IMR-90 (cell line): ENCODE measurements around the gene ORM1. TPM values are rescaled to one million over a fixed set of nuclear protein-coding genes. Genes with fewer than 3 reads are reported as not detected.
A peak's percentile ranks its signal among the peaks of the same experiment; 100 is the strongest.

ENCODE experiments used
- ATAC-seq: fragments of 200-7000 bp; cut with Tn5 transposase; 2 replicates; pipeline ENCODE4 v1.9.1; 2020; ENCODE audit warnings: low read depth, mild to moderate bottlenecking, moderate library complexity
- BruUV-seq: library from RNA; stranded (reverse); fragments of 400-500 nt; replicated peaks from 2 replicates; lab custom pipeline; 2021; lab: Mats Ljungman, UMichigan
- CTCF ChIA-PET: fragments of 300-600 bp; formaldehyde crosslinking; extraction: SDS; loops from one replicate; lab custom pipeline; 2021; ENCODE audit warnings: antibody characterized with exemption; lab: Yijun Ruan, JAX
- POLR2A ChIA-PET: fragments of 300-600 bp; sonication (Branson Sonifier 250); formaldehyde crosslinking; loops from one replicate; lab custom pipeline; 2022; ENCODE audit warnings: antibody characterized with exemption; ENCODE audit not compliant: unreplicated experiment; lab: Charles Lee
- DNase-seq: peaks from one replicate; pipeline ENCODE4 v3.0.0; 2013
- H2AFZ ChIP-seq: replicated peaks from 2 replicates; pipeline ENCODE3; 2013; ENCODE audit warnings: low read length, mild to moderate bottlenecking; ENCODE audit not compliant: poor library complexity
- H2AK5ac ChIP-seq: 2 replicates; pipeline ENCODE4 v1.6.1; 2013; ENCODE audit warnings: low read depth, low read length, inconsistent platforms
- H2AK9ac ChIP-seq: replicated peaks from 2 replicates; pipeline ENCODE3; 2013; ENCODE audit warnings: mild to moderate bottlenecking, low read depth, low read length, moderate library complexity; ENCODE audit not compliant: poor library complexity
- H2BK120ac ChIP-seq: 2 replicates; pipeline ENCODE4 v1.6.1; 2013; ENCODE audit warnings: low read depth, low read length, inconsistent platforms
- H2BK15ac ChIP-seq: 3 replicates; pipeline ENCODE4 v1.6.1; 2013; ENCODE audit warnings: low read depth, low read length, inconsistent platforms
- H2BK20ac ChIP-seq: 2 replicates; pipeline ENCODE4 v1.6.1; 2013; ENCODE audit warnings: low read depth, mild to moderate bottlenecking, inconsistent platforms, low read length, moderate library complexity
- H2BK5ac ChIP-seq: 2 replicates; pipeline ENCODE4 v1.6.1; 2013; ENCODE audit warnings: mild to moderate bottlenecking, low read depth, low read length, inconsistent platforms; ENCODE audit not compliant: poor library complexity, severe bottlenecking
- H3K14ac ChIP-seq: replicated peaks from 2 replicates; pipeline ENCODE4 v1.6.1; 2013; ENCODE audit warnings: low read depth, low read length, inconsistent platforms
- H3K18ac ChIP-seq: 2 replicates; pipeline ENCODE4 v1.6.1; 2013; ENCODE audit warnings: low read depth, low read length, control low read depth
- H3K23ac ChIP-seq: 2 replicates; pipeline ENCODE4 v1.6.1; 2013; ENCODE audit warnings: low read depth, low read length, inconsistent platforms
- H3K27ac ChIP-seq: 2 replicates; pipeline ENCODE4 v1.5.1; 2013; ENCODE audit warnings: mild to moderate bottlenecking, control low read depth, low read length; ENCODE audit not compliant: insufficient read depth
- H3K27me3 ChIP-seq: 2 replicates; pipeline ENCODE4 v1.6.1; 2013; ENCODE audit warnings: low read length; ENCODE audit not compliant: control insufficient read depth, insufficient read depth
- H3K36me3 ChIP-seq: 2 replicates; pipeline ENCODE4 v1.6.1; 2013; ENCODE audit warnings: low read length, mixed read lengths; ENCODE audit not compliant: control insufficient read depth, insufficient read depth
- H3K4ac ChIP-seq: 2 replicates; pipeline ENCODE4 v1.6.1; 2013; ENCODE audit warnings: low read depth, low read length, inconsistent platforms
- H3K4me1 ChIP-seq: 2 replicates; pipeline ENCODE4 v1.6.1; 2013; ENCODE audit warnings: low read length, mixed read lengths; ENCODE audit not compliant: control insufficient read depth, insufficient read depth
- H3K4me2 ChIP-seq: 2 replicates; pipeline ENCODE4 v1.6.1; 2013; ENCODE audit warnings: low read depth, mild to moderate bottlenecking, control low read depth, low read length, moderate library complexity
- H3K4me3 ChIP-seq: 2 replicates; pipeline ENCODE4 v1.5.1; 2013; ENCODE audit warnings: low read depth, mild to moderate bottlenecking, control low read depth, low read length, moderate library complexity; ENCODE audit not compliant: insufficient read depth
- H3K56ac ChIP-seq: 2 replicates; pipeline ENCODE4 v1.6.1; 2013; ENCODE audit warnings: low read length, inconsistent platforms; ENCODE audit not compliant: insufficient read depth; ENCODE audit errors: extremely low read depth
- H3K79me1 ChIP-seq, 2 experiments: 2 replicates each; pipeline ENCODE4 v1.6.1; 2013; ENCODE audit warnings: low read length in 2 of 2, inconsistent platforms in 1 of 2, low read depth in 1 of 2
- H3K9ac ChIP-seq: 2 replicates; pipeline ENCODE4 v1.6.1; 2013; ENCODE audit warnings: low read depth, low read length, control low read depth
- H3K9me1 ChIP-seq: 2 replicates; pipeline ENCODE4 v1.6.1; 2013; ENCODE audit warnings: low read length, inconsistent platforms; ENCODE audit not compliant: insufficient read depth
- H3K9me3 ChIP-seq: 2 replicates; pipeline ENCODE4 v1.6.1; 2013; ENCODE audit warnings: low read length; ENCODE audit not compliant: control insufficient read depth, insufficient read depth
- H4K20me1 ChIP-seq: 2 replicates; pipeline ENCODE4 v1.6.1; 2013; ENCODE audit warnings: low read length, inconsistent platforms; ENCODE audit not compliant: insufficient read depth
- H4K5ac ChIP-seq: 2 replicates; pipeline ENCODE4 v1.6.1; 2013; ENCODE audit warnings: mild to moderate bottlenecking, low read depth, low read length, control low read depth
- H4K8ac ChIP-seq, 2 experiments: 2 replicates each; pipeline ENCODE4 v1.6.1; 2013; ENCODE audit warnings: low read depth in 2 of 2, low read length in 2 of 2, control low read depth in 1 of 2, inconsistent platforms in 1 of 2
- H4K91ac ChIP-seq: 2 replicates; pipeline ENCODE4 v1.6.1; 2013; ENCODE audit warnings: low read depth, low read length, inconsistent platforms; ENCODE audit not compliant: insufficient read depth
- BHLHE40 ChIP-seq: fragments of 150-350 bp; IDR thresholded peaks from 2 replicates; pipeline ENCODE4 v1.6.1; 2016; ENCODE audit warnings: mild to moderate bottlenecking, low read depth, low read length
- CHD1 ChIP-seq: IDR thresholded peaks from 2 replicates; pipeline ENCODE4 v1.6.1; 2012; ENCODE audit warnings: low read depth, low read length, improper control_type of control experiment
- ELK1 ChIP-seq: fragments of 150-350 bp; IDR thresholded peaks from 2 replicates; pipeline ENCODE4 v1.6.1; 2016; ENCODE audit warnings: low read depth, mild to moderate bottlenecking, low read length, moderate library complexity, borderline replicate concordance
- FOS ChIP-seq: fragments of 150-350 bp; IDR thresholded peaks from 2 replicates; pipeline ENCODE4 v1.6.1; 2016; ENCODE audit warnings: low read depth, low read length
- MAZ ChIP-seq: IDR thresholded peaks from 2 replicates; pipeline ENCODE4 v1.6.1; 2012; ENCODE audit warnings: low read depth, mild to moderate bottlenecking, low read length, improper control_type of control experiment, moderate library complexity, borderline replicate concordance
- MXI1 ChIP-seq: IDR thresholded peaks from 2 replicates; pipeline ENCODE4 v1.6.1; 2012; ENCODE audit warnings: low read depth, mild to moderate bottlenecking, low read length, moderate library complexity, borderline replicate concordance
- POLR2A ChIP-seq: IDR thresholded peaks from 2 replicates; pipeline ENCODE4 v1.6.1; 2012; ENCODE audit warnings: mild to moderate bottlenecking, low read depth, low read length
- RAD21 ChIP-seq: IDR thresholded peaks from 2 replicates; pipeline ENCODE4 v1.6.1; 2012; ENCODE audit warnings: low read length, improper control_type of control experiment
- RCOR1 ChIP-seq: IDR thresholded peaks from 2 replicates; pipeline ENCODE4 v1.6.1; 2012; ENCODE audit warnings: mild to moderate bottlenecking, low read length, improper control_type of control experiment; ENCODE audit not compliant: insufficient replicate concordance
- RFX5 ChIP-seq: IDR thresholded peaks from 2 replicates; pipeline ENCODE4 v1.8.0; 2012; ENCODE audit warnings: low read depth, mild to moderate bottlenecking, low read length, moderate library complexity
- SMC3 ChIP-seq: fragments of 150-350 bp; IDR thresholded peaks from 2 replicates; pipeline ENCODE4 v1.6.1; 2016; ENCODE audit warnings: low read depth, mild to moderate bottlenecking, antibody characterized with exemption, low read length, moderate library complexity
- USF2 ChIP-seq: fragments of 150-350 bp; IDR thresholded peaks from 2 replicates; pipeline ENCODE4 v1.6.1; 2017; ENCODE audit warnings: mild to moderate bottlenecking, antibody characterized with exemption, low read length, low read depth
- WGBS, 2 experiments: methylation state at CpG; one replicate each; pipeline versions ENCODE4 v1.1.5 to v1.1.7; 2013; ENCODE audit warnings: missing lambda C conversion rate in 2 of 2; ENCODE audit not compliant: insufficient read length in 1 of 2; ENCODE audit errors: extremely low coverage in 2 of 2; 5-methylcytosine and 5-hydroxymethylcytosine counted together
- dilution Hi-C: fragments of 300-500 bp; cut with HindIII; formaldehyde crosslinking; loops from one replicate; pipeline ENCODE4 v1.14.3; 2018; ENCODE audit warnings: low sequenced_read_pairs; ENCODE audit not compliant: unreplicated experiment
- in situ Hi-C: fragments of 300-500 bp; cut with MboI; formaldehyde crosslinking; loops from 3 replicates; pipeline ENCODE4 v1.14.3; 2019; ENCODE audit warnings: low sequenced_read_pairs, inconsistent platforms, mixed read lengths
- intact Hi-C: fragments of 100-400 bp; cut with micrococcal nuclease; formaldehyde crosslinking; loops from 2 replicates; pipeline ENCODE4 v1.10.0; 2022
- polyA plus RNA-seq, 3 experiments: library from polyadenylated mRNA; depleted of rRNA; stranded (reverse); fragments of >200 nt; gene quantifications; 2 replicates each; pipeline ENCODE4 v1.2.3, GENCODE V29; 2012; ENCODE audit warnings: low replicate concordance in 1 of 3
- total RNA-seq: library from RNA; depleted of rRNA; stranded (reverse); fragments of >200 nt; gene quantifications from 2 replicates; pipeline ENCODE4 v1.2.3, GENCODE V29; 2012

The ORM1 gene
- total and polyA plus RNA-seq, 2 of the 4 experiments (the other 2 are of a cell fraction), result 0.18 TPM; not detected in 1

GRCh38 chr9:114289106-114289505 is 33.8 kb upstream of the ORM1 start (continued):
- no peak for TF ChIP-seq RCOR1
- no peak for TF ChIP-seq MXI1
- no peak for TF ChIP-seq MAZ

GRCh38 chr9:114289571-114290481 is 33.1 kb upstream of the ORM1 start:
- Histone ChIP-seq H3K18ac (no peak overlapping the region), H3K23ac (no peak overlapping the region), H2BK5ac (no peak overlapping the region), H4K8ac (no peak overlapping the region; a peak in 1 of 4 replicates), H3K4ac (peak overlapping the region; percentile 79; the same call in 1 of the 2 replicates), H3K4me3 (no peak overlapping the region), H3K9me1 (peaks cover 20% of the 10 kb centered on the region), H2AK9ac (peak overlapping the region; percentile 43), H3K36me3 (peaks cover 11% of the 10 kb centered on the region), H3K4me1 (peaks cover 19% of the 10 kb centered on the region), H3K9me3 (no peaks in the 10 kb centered on the region), H2AK5ac (peak overlapping the region; percentile 34; the same call in 1 of the 2 replicates), H4K20me1 (no peaks in the 10 kb centered on the region), H4K91ac (no peak overlapping the region), H3K27me3 (no peaks in the 10 kb centered on the region), H3K14ac (no peak overlapping the region), H2BK120ac (peak overlapping the region; percentile 70; the same call in 1 of the 2 replicates), H2BK15ac (no peak overlapping the region; the same call in 2 of the 3 replicates), H2BK20ac (peak overlapping the region; percentile 56), H3K56ac (no peak overlapping the region), H3K79me1 (peaks cover 0 to 17% of the 10 kb centered on the region in 2 experiments; a peak in 2 of 4 replicates), H3K27ac (no peak overlapping the region), H3K9ac (no peak overlapping the region), H4K5ac (no peak overlapping the region), H3K4me2 (no peak overlapping the region), H2AFZ (no peak overlapping the region)
- ATAC-seq (no peak), DNase-seq (no peak)
- BruUV-seq, result no TSS peak
- ChIA-PET POLR2A (no interaction called here), CTCF (interaction anchor here (0.8 to 2.4 kb wide), 5 partner anchors 12 to 207 kb away, joined by 3 to 16 read pairs (median 4); no protein-coding TSS in a partner anchor)
- intact Hi-C loops, result loop anchor here (10.0 kb wide), 1 partner anchor 605 kb away; no protein-coding TSS in a partner anchor
- in situ Hi-C loops, result loop anchor here (5.0 kb wide), 2 partner anchors 128 to 178 kb away; no protein-coding TSS in a partner anchor
- WGBS, 2 experiments, result 100% methylated on average over 1 of the region's 13 CpGs; no CpG with 5 or more reads in 1 of the 2 experiments
- dilution Hi-C loops, result no loop called here
- TF ChIP-seq CHD1 (no peak), ELK1 (no peak), BHLHE40 (no peak), SMC3 (no peak), RFX5 (no peak), FOS (no peak), POLR2A (no peak), MAZ (no peak), USF2 (no peak), RAD21 (no peak)
